Gastroesophageal sphincter (tissue), 3 donors: ENCODE results near the gene SLC10A6.

Experiments
- CTCF ChIP-seq, 4 experiments: fragments of 200-600 bp in 2 of 4; fragments of 450-650 bp in 2 of 4; sonication (generic) in 1 of 4; IDR thresholded peaks; one replicate each; pipeline ENCODE4 v1.5.1; 2017 to 2019; ENCODE audit warnings: antibody characterized with exemption in 4 of 4, mild to moderate bottlenecking in 2 of 4, moderate library complexity in 2 of 4
- EP300 ChIP-seq: sonication (generic); formaldehyde crosslinking; IDR thresholded peaks from one replicate; pipeline ENCODE4 v1.6.1; 2017; ENCODE audit warnings: antibody characterized with exemption, mild to moderate bottlenecking
- POLR2A ChIP-seq, 2 donors: fragments of 450-650 bp; IDR thresholded peaks; one replicate each; pipeline ENCODE4 v1.6.1; 2017; ENCODE audit warnings: antibody characterized with exemption in 2 of 2, mild to moderate bottlenecking in 2 of 2, moderate library complexity in 1 of 2
- POLR2AphosphoS5 ChIP-seq: sonication (generic); formaldehyde crosslinking; IDR thresholded peaks from one replicate; pipeline ENCODE4 v1.6.1; 2017; ENCODE audit warnings: antibody characterized with exemption

GRCh38 chr4:86870442-86871069, 21.4 kb upstream of the SLC10A6 start:
- TF ChIP-seq CTCF (IDR thresholded peaks at IDR 0.05), result no peak
- TF ChIP-seq POLR2A (IDR thresholded peaks at IDR 0.05), result no peak
- no peak for TF ChIP-seq EP300
- TF ChIP-seq POLR2AphosphoS5, result no peak
